ENCODE data around the gene DCDC2.

DNA sequence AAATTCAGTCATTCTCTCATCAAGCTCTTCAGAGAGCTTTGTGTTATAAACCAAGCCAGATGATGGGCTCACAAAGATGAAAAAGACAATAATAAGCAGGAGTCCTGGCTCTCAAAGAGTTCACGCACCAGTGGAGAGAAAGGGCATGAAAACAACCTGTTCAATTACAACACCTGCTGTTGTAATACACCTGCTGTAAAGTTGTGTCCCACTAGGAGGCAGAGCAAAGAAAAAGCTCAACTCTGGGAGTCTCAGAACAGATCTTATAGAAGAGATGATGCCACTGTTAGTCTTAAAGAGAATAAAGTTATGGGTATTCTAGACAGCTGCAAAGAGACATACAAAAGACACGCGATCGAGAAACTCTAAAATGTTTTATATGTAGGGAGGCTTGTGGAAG lies 100.6 kb downstream of the DCDC2 start:
- TF ChIP-seq, protein P1, sequence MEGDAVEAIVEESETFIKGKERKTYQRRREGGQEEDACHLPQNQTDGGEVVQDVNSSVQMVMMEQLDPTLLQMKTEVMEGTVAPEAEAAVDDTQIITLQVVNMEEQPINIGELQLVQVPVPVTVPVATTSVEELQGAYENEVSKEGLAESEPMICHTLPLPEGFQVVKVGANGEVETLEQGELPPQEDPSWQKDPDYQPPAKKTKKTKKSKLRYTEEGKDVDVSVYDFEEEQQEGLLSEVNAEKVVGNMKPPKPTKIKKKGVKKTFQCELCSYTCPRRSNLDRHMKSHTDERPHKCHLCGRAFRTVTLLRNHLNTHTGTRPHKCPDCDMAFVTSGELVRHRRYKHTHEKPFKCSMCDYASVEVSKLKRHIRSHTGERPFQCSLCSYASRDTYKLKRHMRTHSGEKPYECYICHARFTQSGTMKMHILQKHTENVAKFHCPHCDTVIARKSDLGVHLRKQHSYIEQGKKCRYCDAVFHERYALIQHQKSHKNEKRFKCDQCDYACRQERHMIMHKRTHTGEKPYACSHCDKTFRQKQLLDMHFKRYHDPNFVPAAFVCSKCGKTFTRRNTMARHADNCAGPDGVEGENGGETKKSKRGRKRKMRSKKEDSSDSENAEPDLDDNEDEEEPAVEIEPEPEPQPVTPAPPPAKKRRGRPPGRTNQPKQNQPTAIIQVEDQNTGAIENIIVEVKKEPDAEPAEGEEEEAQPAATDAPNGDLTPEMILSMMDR (IDR thresholded peaks at IDR 0.05; ENCODE audit: extremely low read depth in 1 of 2, insufficient read depth in 1 of 2, low read depth in 1 of 2, low read length in 2 of 2), result no peak
- no peak for TF ChIP-seq FOS (IDR thresholded peaks at IDR 0.05; ENCODE audit: borderline replicate concordance, insufficient read depth, low read length)
- TF ChIP-seq MAX (IDR thresholded peaks at IDR 0.05; ENCODE audit: insufficient read depth, insufficient read length), result no peak
- no peak for TF ChIP-seq POLR2A (IDR thresholded peaks at IDR 0.05; ENCODE audit: low read depth, low read length)
